K562 (cell line): Measurements from ENCODE around the gene PPP4R1. TPM values are rescaled to one million over a fixed set of nuclear protein-coding genes. Genes with fewer than 3 reads are reported as not detected.

Experiments used
- AFF1 ChIP-seq, 2 experiments: fragments of 450-650 bp; IDR thresholded peaks; 2 replicates each; pipeline ENCODE4 v1.6.1; 2018; ENCODE audit warnings: mild to moderate bottlenecking in 2 of 2, low read depth in 1 of 2; ENCODE audit not compliant: partially characterized antibody in 2 of 2
- ARID2 ChIP-seq: fragments of 450-650 bp; IDR thresholded peaks from 2 replicates; pipeline ENCODE4 v1.6.1; 2017; ENCODE audit warnings: antibody characterized with exemption, mild to moderate bottlenecking
- ARID4B ChIP-seq: sonication (generic); formaldehyde crosslinking; IDR thresholded peaks from 2 replicates; pipeline ENCODE4 v1.8.0; 2022; ENCODE audit warnings: mild to moderate bottlenecking, missing genetic modification reagents
- BHLHE40 ChIP-seq: IDR thresholded peaks from 2 replicates; pipeline ENCODE4 v1.6.1; 2011; ENCODE audit warnings: low read length, improper control_type of control experiment
- CHD1 ChIP-seq: fragments of 200-600 bp; sonication (generic); IDR thresholded peaks from one replicate; pipeline ENCODE4 v1.6.1; 2012; ENCODE audit warnings: mild to moderate bottlenecking, moderate library complexity, low read length, inconsistent platforms
- E2F1 ChIP-seq: sonication (generic); formaldehyde crosslinking; IDR thresholded peaks from 2 replicates; pipeline ENCODE4 v1.8.1; 2023; ENCODE audit warnings: mild to moderate bottlenecking, missing genetic modification reagents, moderate library complexity
- ETV5 ChIP-seq: sonication (generic); formaldehyde crosslinking; IDR thresholded peaks from 2 replicates; pipeline ENCODE4 v1.4.0; 2020; ENCODE audit warnings: low read depth, mild to moderate bottlenecking, missing genetic modification reagents
- ETV6 ChIP-seq, 3 experiments: fragments of 150-350 bp in 1 of 3; sonication (generic) in 1 of 3; formaldehyde crosslinking in 1 of 3; IDR thresholded peaks; 2 replicates each; pipeline versions ENCODE4 v1.6.1 to v1.8.0; 2014 to 2022; ENCODE audit warnings: borderline replicate concordance in 2 of 3, low read depth in 2 of 3, antibody characterized with exemption in 1 of 3, low read length in 1 of 3, mild to moderate bottlenecking in 1 of 3, missing genetic modification reagents in 1 of 3
- HCFC1 ChIP-seq: IDR thresholded peaks from 2 replicates; pipeline ENCODE4 v1.6.1; 2012; ENCODE audit warnings: low read depth, low read length, improper control_type of control experiment
- RBM17 ChIP-seq: fragments of 200-400 bp; formaldehyde crosslinking; IDR thresholded peaks from 2 replicates; pipeline ENCODE4 v1.6.1; 2017; ENCODE audit warnings: low read depth, mild to moderate bottlenecking, low read length, borderline replicate concordance
- RFX5 ChIP-seq: IDR thresholded peaks from 2 replicates; pipeline ENCODE4 v1.6.1; 2011; ENCODE audit warnings: low read depth, mild to moderate bottlenecking, improper control_type of control experiment, low read length
- TBP ChIP-seq: optimal IDR thresholded peaks from 2 replicates; pipeline ENCODE3; 2011; ENCODE audit warnings: low read depth, low read length, improper control_type of control experiment
- TFAP4 ChIP-seq: sonication (generic); formaldehyde crosslinking; IDR thresholded peaks from 2 replicates; pipeline ENCODE4 v1.8.0; 2022; ENCODE audit warnings: missing genetic modification reagents, mild to moderate bottlenecking, moderate library complexity, borderline replicate concordance
- ZNF217 ChIP-seq: sonication (generic); formaldehyde crosslinking; IDR thresholded peaks from 2 replicates; pipeline ENCODE4 v1.8.0; 2022; ENCODE audit warnings: mild to moderate bottlenecking, missing genetic modification reagents
- ZNF431 ChIP-seq: sonication (generic); formaldehyde crosslinking; IDR thresholded peaks from 2 replicates; pipeline ENCODE4 v1.8.0; 2022; ENCODE audit warnings: mild to moderate bottlenecking, missing genetic modification reagents
- polyA plus RNA-seq, 8 experiments: library from polyadenylated mRNA; depleted of rRNA in 4 of 8; stranded (reverse) in 5 of 8; unstranded in 3 of 8; fragments of >200 nt; fragmentation: Nextera tagmentation in 2 of 8; fragmentation: Illumina TruSeq in 1 of 8; extraction: Ambion mirVana in 2 of 8; extraction: Trizol in 1 of 8; gene quantifications; 2 replicates each; pipeline versions ENCODE4 v1.2.1 to v1.2.3, GENCODE V29; 2011 to 2014; ENCODE audit warnings: inconsistent platforms in 1 of 8, missing spikeins in 1 of 8
- total RNA-seq, 7 experiments: library from RNA; depleted of rRNA in 6 of 7; stranded (reverse); fragments of >200 nt in 6 of 7; fragmentation: Illumina TruSeq in 2 of 7; extraction: Trizol in 2 of 7; gene quantifications; 2 replicates each; pipeline versions ENCODE4 v1.2.1 to v1.2.3, GENCODE V29; 2011 to 2021; ENCODE audit warnings: low replicate concordance in 1 of 7

The PPP4R1 gene
- total and polyA plus RNA-seq, 9 of the 15 experiments (the other 6 are each of a cell fraction or from before 2014, with no cell fraction given): 23.5 to 136 (median 84.5) TPM

- TF ChIP-seq ARID4B (CRISPR knock-in tag) (peak; percentile 61; the same call in 1 of the 2 replicates), BHLHE40 (no peak), TFAP4 (CRISPR knock-in tag) (no peak; the same call in 1 of the 2 replicates), RFX5 (no peak), ZNF217 (CRISPR knock-in tag) (no peak), HCFC1 (0 out of 2 replicates have a peak, but pooled peaks have one; percentile 20), AFF1 (IDR thresholded peaks at IDR 0.05; ENCODE audit: low read depth in 1 of 2, partially characterized antibody in 2 of 2) (peak in 1 of 2 experiments; percentile 62), RBM17 (no peak), ETV6 (IDR thresholded peaks at IDR 0.05; ENCODE audit: borderline replicate concordance in 1 of 2, low read depth in 2 of 2, low read length in 1 of 2) (no peak), ETV6 (CRISPR knock-in tag; IDR thresholded peaks at IDR 0.05; ENCODE audit: borderline replicate concordance) (no peak), ARID2 (no peak), CHD1 (peak; percentile 52), TBP (peak; percentile 30), ZNF431 (CRISPR knock-in tag) (0 out of 2 replicates have a peak, but pooled peaks have one; percentile 23), ETV5 (CRISPR knock-in tag) (0 out of 2 replicates have a peak, but pooled peaks have one; percentile 8), E2F1 (0 out of 2 replicates have a peak, but pooled peaks have one; percentile 35)
Measured at GRCh38 chr18:9613550-9614400, 584 bp downstream of the PPP4R1 start (continued).
